Hematopoietic multipotent progenitor cell (in vitro differentiated cells): ENCODE measurements around the gene MSX2. TPM values are rescaled to one million over a fixed set of nuclear protein-coding genes. Genes with fewer than 3 reads are reported as not detected.

ENCODE experiments used
- DNase-seq, 3 donors: peaks; one replicate each; pipeline ENCODE4 v3.0.0-alpha.2; 2011 to 2015; ENCODE audit warnings: low read depth in 2 of 3, low spot score in 2 of 3
- total RNA-seq: library from RNA; depleted of rRNA; stranded (reverse); fragments of >200 nt; gene quantifications from one replicate; pipeline ENCODE4 v1.2.3, GENCODE V29; 2012

Gene MSX2
- total RNA-seq, 1 donor, result 0.27 TPM

DNA sequence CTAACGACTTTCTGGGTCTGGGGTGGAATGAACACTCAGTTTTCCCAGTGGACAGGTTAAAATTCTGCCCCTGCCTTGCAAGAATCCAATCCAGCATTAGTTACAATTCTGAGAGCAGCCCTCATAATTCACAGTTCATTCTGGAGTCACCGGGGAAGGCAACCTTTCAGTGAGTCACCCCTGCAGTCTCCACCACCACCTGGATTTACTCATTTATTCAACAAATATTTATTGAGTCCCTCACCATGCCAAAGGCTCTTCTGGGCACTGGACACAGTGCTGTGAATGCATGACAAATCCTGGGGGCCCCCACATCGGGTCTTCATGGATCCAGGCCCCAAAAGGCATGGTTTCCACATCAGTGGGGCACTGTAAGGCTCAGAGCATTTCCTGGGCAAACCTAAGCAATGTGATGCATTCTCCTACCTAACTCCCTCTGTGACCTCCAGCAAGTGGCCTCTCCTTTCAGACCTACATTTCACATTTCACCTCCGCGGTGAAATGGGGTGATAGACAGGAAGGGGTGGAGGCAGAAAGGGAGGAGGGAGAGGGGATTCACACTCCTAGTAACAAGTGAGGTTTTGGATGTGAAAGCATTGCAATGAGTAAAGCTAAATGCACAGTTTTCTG lies 6.4 kb upstream of the MSX2 start:
- no peak for DNase-seq

- DNase-seq, result no peak
Observed at GRCh38 chr5:174718880-174719610, 5.3 kb upstream of the MSX2 start.

DNA sequence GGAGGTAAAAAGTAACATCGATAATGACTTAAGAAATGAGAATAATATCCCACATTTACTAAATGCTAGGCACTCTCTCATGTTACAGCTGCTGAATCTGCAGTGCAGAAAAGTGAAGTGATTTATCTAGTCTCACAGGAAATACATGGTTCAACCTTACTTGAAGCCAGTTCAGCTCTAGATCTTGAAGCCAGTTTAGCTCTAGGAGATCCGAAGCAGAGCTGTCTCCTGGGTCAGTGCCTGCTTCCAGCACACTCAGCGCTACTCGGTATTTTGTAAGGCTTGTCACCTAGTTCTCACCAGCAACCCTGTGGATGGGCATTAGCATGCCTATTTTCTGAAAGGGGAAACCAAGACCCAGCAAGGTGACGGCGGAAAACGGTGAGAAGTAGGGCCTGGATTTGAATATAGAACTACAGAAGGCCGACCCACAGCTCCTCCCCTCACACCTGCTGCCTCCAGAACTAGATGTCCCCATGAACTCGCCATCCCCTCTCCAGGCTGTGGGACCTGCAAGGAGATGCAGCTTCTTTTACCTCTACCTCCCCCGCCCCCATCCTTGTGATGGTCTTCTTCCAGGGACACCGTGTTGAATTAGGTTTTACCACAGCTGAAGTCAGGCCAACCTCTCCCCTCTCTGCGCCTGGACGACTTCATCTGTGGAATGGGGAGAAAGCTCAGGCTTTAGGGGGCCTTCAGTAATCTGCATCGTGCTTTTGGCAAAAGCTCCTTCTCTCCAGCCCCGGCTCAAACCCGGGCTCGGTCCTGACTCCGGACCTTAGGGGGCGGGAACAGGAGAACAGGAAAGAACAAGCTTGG lies 4.4 kb upstream of the MSX2 start:
- DNase-seq, result no peak

- no peak for DNase-seq
Observed at GRCh38 chr5:174720612-174721529, 3.5 kb upstream of the MSX2 start.

DNA sequence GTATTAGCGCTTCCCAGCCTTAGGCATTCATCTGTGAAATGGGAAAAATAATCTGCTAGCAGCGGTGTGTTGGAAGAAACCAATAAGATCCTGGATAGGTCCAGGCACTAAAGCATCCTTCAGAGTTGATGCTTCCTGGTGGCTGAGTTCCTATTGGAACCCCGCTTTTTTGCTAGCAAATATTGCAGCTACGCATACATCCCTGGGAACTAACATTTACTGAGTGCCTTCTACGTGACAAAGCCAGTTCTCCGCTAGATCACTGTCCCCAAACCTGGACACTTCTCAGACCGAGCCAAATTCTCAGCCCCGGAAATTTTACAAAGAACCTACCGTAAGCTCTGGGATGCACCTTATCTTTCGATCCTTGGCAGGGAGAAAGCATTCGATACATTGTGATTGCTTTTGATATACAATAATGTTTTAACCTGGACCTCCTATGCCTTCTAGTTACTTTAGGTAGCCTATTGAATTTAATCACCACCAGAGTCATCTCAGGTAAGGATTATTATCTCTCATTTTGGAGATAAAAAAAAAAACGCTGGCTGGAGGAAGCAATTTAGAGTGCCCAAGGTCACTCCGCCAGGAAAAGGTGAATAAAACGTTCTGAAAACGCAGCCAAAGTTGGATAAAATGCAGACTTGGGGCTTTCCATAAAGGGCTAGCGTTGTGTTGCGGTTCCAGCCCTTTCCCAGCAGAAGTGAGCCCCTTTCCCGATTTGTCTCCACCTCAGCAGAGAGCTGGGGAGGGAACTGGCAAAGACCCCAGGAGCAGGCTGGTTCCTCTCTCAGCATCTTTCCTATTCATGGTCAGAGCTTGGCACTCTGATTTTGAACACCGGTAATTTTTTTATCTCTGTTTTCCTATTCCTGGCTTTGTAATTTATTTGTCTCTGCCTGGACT lies 2.6 kb upstream of the MSX2 start:
- DNase-seq, result no peak

GRCh38 chr5:174722500-174722899 lies 1.9 kb upstream of the MSX2 start:
- DNase-seq, result no peak

DNA sequence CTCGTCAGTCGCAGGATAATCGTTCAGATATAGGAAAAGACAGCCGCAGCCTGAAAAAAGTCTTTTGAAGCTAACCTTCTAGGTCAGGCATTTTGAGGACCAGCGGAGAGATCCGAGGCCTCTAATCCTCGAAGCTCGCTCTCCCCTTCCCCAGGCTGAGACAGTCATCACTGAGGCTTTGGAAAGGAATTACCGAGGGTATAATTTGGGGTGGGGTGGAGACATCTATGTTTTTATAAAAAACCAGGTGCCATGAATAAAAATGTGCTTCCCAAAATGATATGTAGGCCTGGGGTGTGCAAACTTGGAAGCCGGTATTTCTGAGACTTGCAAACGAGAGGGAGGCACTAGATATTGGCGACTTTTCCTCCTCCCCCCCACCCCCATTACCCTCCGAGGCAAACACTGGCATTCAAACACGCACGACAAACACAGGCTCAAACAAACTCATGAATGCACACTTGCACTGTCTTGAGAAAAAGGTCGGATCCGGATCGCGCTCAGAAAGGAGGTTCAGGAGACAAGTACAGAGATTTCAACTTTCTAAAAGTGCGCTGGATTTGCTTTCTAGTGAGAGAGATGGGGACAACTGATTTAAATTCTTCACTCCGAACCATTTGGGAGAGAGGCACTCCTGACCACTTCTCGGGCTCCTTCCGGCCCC lies 935 bp upstream of the MSX2 start:
- no peak for DNase-seq

GRCh38 chr5:174723979-174724483 lies 351 bp upstream of the MSX2 start:
- no peak for DNase-seq

- DNase-seq, result no peak
Observed at GRCh38 chr5:174725261-174725990, 1.0 kb downstream of the MSX2 start.

DNA sequence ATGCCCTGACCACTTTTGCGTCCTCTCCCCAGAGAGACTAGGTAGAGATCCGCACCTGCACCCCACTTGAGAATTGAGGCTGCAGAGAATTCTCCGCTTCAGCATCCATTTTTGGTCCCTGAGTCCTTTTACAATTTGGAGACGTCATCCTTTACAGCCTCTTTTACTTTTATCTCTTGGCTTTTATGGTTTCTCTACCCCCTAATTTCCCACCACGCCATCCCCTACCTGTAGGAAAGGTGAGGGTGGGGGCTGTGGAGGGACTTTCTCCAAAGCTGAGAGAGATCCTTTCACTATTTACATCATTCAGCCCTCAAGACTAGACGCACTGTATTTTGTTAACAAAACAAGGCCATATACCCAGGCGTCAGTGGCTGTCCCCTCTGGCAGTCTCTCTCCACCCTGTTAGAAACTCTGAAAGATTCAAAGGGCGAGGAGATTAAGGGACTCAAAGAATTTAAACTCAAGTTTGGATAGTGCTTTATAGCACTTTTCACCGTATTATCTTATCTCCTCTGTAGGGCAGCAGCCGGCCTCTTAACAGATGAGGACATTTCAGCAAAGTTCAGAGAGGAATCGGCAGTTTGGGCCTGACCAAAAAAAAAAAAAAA lies 1.7 kb downstream of the MSX2 start:
- DNase-seq, result no peak

DNA sequence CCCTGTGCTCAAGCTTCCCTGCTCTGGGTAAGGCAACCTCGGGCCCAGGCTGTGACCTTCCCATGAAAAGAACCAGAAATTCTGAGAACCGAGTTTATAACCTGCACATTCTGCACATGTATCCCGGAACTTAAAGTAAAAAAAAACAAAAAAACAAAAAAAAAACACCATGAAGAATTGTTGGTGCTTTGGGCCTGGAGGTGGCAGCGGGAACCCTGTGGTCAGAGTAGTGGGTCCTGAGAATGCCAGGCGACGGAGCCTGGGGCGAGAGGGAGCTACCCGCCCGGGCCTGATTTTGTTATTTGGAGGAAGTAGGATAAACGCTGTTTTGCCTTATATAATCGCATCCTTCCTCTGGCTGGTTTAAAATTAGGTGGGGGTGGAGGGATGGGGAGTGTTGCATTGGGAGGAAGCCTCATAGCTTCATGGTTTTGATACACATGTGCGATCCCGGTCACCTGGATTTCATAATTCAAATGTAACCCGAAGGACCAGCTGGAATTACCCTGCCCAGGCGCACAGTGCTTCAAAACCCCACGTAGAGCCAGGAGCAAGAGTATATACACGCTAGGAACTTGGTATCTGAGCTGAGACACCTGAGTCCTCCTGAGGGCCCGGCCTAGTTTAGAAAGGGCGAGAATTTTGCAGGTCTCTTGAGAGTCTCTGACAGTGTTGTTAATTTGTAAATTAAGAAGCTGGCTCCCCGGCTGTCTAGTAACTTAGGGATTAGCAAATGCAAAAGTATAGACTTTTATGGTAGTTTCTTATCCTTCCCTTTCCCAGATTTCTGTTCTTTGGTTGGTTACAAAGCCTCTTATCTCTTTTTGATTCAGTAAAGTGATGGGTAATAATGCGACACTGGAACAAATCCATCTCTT lies 2.8 kb downstream of the MSX2 start:
- no peak for DNase-seq

GRCh38 chr5:174727794-174728680 lies 3.7 kb downstream of the MSX2 start:
- DNase-seq, result no peak

- no peak for DNase-seq
Observed at GRCh38 chr5:174729075-174729680, 4.8 kb downstream of the MSX2 start.

DNA sequence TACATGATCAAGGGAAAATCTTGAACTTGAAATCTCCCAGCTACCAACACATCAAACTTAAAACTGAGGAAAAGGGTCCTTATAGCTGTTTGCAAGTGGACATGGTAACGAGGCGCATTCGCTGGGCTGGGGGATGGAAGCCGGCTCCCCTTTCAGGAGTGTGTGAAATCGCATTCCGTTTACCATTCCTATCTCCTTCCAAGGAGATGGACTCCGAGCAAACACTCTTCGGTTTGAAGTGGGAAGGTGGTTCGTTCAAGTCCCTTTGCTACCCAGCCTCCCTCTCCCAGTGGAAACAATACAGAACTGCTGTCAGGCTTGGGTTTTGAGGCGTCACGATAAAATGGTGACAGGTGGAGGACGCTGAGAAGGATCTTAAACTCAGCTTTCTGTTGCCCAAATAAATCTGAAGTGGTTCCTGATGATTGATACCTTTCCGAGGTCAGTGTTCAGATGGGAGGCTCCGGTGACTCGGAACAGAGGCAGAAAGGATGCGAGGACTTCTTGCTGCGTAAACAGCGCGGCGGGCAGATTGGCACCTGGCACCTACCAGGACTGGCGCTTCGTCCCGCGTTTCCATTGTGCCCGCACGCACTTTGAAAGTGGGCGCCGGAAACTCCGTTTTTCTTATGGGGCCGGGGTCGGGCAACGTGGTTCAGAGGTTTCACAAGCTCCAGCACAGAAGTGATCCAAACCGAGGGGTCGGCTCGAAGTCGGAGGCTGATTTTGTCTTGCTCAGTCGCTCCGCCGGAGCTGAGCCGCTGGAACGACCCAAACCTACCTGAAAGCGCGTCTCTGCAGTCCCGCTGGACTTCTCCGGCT lies 7.0 kb downstream of the MSX2 start:
- no peak for DNase-seq
